Neural cell (in vitro differentiated cells): Measurements from ENCODE around the gene CTPS2. TPM values are rescaled to one million over a fixed set of nuclear protein-coding genes. Genes with fewer than 3 reads are reported as not detected.
"Not testable (repeated sequence)": the region's sequence is repeated elsewhere in the genome, so short reads cannot be mapped to it uniquely, and the experiment has no call there.

Experiments
- H2AFZ ChIP-seq: fragments of 200-600, 300-800 bp; sonication (generic), shearing (Covaris generic); 2 replicates; pipeline ENCODE4 v1.6.0; 2014; ENCODE audit warnings: low read depth, mild to moderate bottlenecking, antibody characterized with exemption, low read length, moderate library complexity
- H3F3A ChIP-seq: fragments of 200-600 bp; shearing (Covaris generic); 2 replicates; pipeline ENCODE4 v1.6.1; 2016; ENCODE audit warnings: mild to moderate bottlenecking, moderate library complexity, mixed read lengths, antibody characterized with exemption, low read length; ENCODE audit not compliant: insufficient read depth, poor library complexity, severe bottlenecking
- H3K27ac ChIP-seq: fragments of 200-600, 300-800 bp; sonication (generic), shearing (Covaris generic); 2 replicates; pipeline ENCODE4 v1.5.1; 2014; ENCODE audit warnings: mild to moderate bottlenecking, low read length, moderate library complexity
- H3K27me3 ChIP-seq: fragments of 300-800, 200-600 bp; sonication (generic), shearing (Covaris generic); 2 replicates; pipeline ENCODE4 v1.6.0; 2014; ENCODE audit warnings: mild to moderate bottlenecking, low read depth, low read length, moderate library complexity; ENCODE audit not compliant: insufficient read depth
- H3K36me3 ChIP-seq: fragments of 300-800, 200-600 bp; sonication (generic), shearing (Covaris generic); 2 replicates; pipeline ENCODE4 v1.5.1; 2014; ENCODE audit warnings: mild to moderate bottlenecking, antibody characterized with exemption, low read length, moderate library complexity; ENCODE audit not compliant: insufficient read depth
- H3K4me2 ChIP-seq: fragments of 300-800, 200-600 bp; sonication (generic), shearing (Covaris generic); 2 replicates; pipeline ENCODE4 v1.6.0; 2014; ENCODE audit warnings: mild to moderate bottlenecking, low read length
- H3K4me3 ChIP-seq: fragments of 300-800, 200-600 bp; sonication (generic), shearing (Covaris generic); 2 replicates; pipeline ENCODE4 v1.5.1; 2014; ENCODE audit warnings: mild to moderate bottlenecking, low read length, moderate library complexity
- H3K79me2 ChIP-seq: fragments of 200-600 bp; shearing (Covaris generic); replicated peaks from 2 replicates; pipeline ENCODE4 v1.6.0; 2014; ENCODE audit warnings: mild to moderate bottlenecking, low read length, moderate library complexity; ENCODE audit not compliant: insufficient read depth
- H3K9ac ChIP-seq: fragments of 300-800, 200-600 bp; sonication (generic), shearing (Covaris generic); 2 replicates; pipeline ENCODE4 v1.6.1; 2016; ENCODE audit warnings: mild to moderate bottlenecking, low read length, mixed read lengths
- H3K9me2 ChIP-seq: fragments of 200-600 bp; shearing (Covaris generic); 2 replicates; pipeline ENCODE4 v1.6.1; 2016; ENCODE audit warnings: mild to moderate bottlenecking, low read length, mixed read lengths; ENCODE audit not compliant: insufficient read depth
- H3K9me3 ChIP-seq: fragments of 200-600, 300-800 bp; sonication (generic), shearing (Covaris generic); 2 replicates; pipeline ENCODE4 v1.6.1; 2016; ENCODE audit warnings: mild to moderate bottlenecking, mixed run types, low read length, moderate library complexity, mixed read lengths
- H4K20me1 ChIP-seq: fragments of 200-600 bp; shearing (Covaris generic); 2 replicates; pipeline ENCODE4 v1.6.1; 2016; ENCODE audit warnings: mild to moderate bottlenecking, mixed run types; ENCODE audit not compliant: insufficient read depth
- EP300 ChIP-seq: fragments of 450-650 bp; conservative IDR thresholded peaks from 2 replicates; pipeline ENCODE4 v1.6.1; 2014; ENCODE audit warnings: antibody characterized with exemption, mild to moderate bottlenecking, moderate library complexity; ENCODE audit not compliant: poor library complexity, severe bottlenecking
- EZH2 ChIP-seq: fragments of 200-600, 300-800 bp; shearing (Covaris generic), sonication (generic); IDR thresholded peaks from 2 replicates; pipeline ENCODE4 v1.6.1; 2014; ENCODE audit warnings: antibody characterized with exemption, low read length, borderline replicate concordance, mild to moderate bottlenecking; ENCODE audit not compliant: insufficient read depth, poor library complexity, severe bottlenecking
- MXI1 ChIP-seq: fragments of 450-650 bp; conservative IDR thresholded peaks from 2 replicates; pipeline ENCODE4 v1.6.1; 2014; ENCODE audit warnings: antibody characterized with exemption, mild to moderate bottlenecking; ENCODE audit not compliant: poor library complexity, severe bottlenecking
- POLR2AphosphoS5 ChIP-seq: IDR thresholded peaks from 2 replicates; pipeline ENCODE4 v1.6.1; 2012
- RAD21 ChIP-seq: fragments of 450-650 bp; conservative IDR thresholded peaks from 2 replicates; pipeline ENCODE4 v1.6.1; 2014; ENCODE audit warnings: antibody characterized with exemption, mild to moderate bottlenecking, moderate library complexity
- SMC3 ChIP-seq: fragments of 450-650 bp; conservative IDR thresholded peaks from 2 replicates; pipeline ENCODE4 v1.6.1; 2014; ENCODE audit warnings: antibody characterized with exemption, mild to moderate bottlenecking, moderate library complexity; ENCODE audit not compliant: poor library complexity
- TAF1 ChIP-seq: IDR thresholded peaks from 2 replicates; pipeline ENCODE4 v1.6.1; 2012; ENCODE audit warnings: low read depth
- polyA plus RNA-seq: library from polyadenylated mRNA; depleted of rRNA; stranded (reverse); fragments of >200 nt; gene quantifications from 2 replicates; pipeline ENCODE4 v1.2.3, GENCODE V29; 2014
- TF ChIP-seq, protein P1 (sequence below): IDR thresholded peaks from 2 replicates; pipeline ENCODE4 v1.6.1; 2012; ENCODE audit warnings: borderline replicate concordance
- TF ChIP-seq, protein P2 (sequence below): fragments of 450-650 bp; IDR thresholded peaks from 2 replicates; pipeline ENCODE4 v1.5.1; 2014; ENCODE audit warnings: antibody characterized with exemption, mild to moderate bottlenecking, moderate library complexity; ENCODE audit not compliant: poor library complexity, severe bottlenecking

The CTPS2 gene
- polyA plus RNA-seq, 1 donor from 2014 or later = 17.1 TPM

DNA sequence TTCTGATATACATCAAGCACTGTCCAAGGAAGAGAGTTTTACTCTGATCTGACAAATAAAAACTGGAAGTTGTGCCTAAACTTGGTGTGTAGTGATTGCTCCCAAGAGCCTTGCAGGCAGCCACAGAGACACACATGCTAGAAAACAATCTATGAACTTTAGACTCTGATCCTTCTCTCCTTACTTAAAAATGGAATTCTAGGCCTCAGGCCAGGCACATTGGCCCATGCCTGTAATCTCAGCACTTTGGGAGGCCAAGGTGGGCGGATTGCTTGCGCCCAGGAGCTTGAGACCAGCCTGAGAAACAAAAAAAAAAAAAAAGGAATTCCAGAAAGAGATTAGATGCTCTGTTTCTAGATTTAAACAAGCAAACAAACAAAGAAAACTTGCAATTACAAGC lies 108.1 kb downstream of the CTPS2 start:
- H3K27ac ChIP-seq = no peak overlapping the region
- no peaks in the 10 kb centered on the region for H3K36me3 ChIP-seq
- no peaks in the 10 kb centered on the region for H3F3A ChIP-seq
- H3K9ac ChIP-seq = no peak overlapping the region
- H3K27me3 ChIP-seq = no peaks in the 10 kb centered on the region
- H3K9me3 ChIP-seq = no peaks in the 10 kb centered on the region
- H4K20me1 ChIP-seq = no peaks in the 10 kb centered on the region
- TF ChIP-seq SMC3 (no peak), MXI1 (no peak), RAD21 (no peak), POLR2AphosphoS5 (no peak)
- no peak overlapping the region for H3K4me3 ChIP-seq
- no peak overlapping the region for H2AFZ ChIP-seq
- H3K4me2 ChIP-seq = no peak overlapping the region
- no peaks in the 10 kb centered on the region for H3K79me2 ChIP-seq
- H3K9me2 ChIP-seq = no peaks in the 10 kb centered on the region

DNA sequence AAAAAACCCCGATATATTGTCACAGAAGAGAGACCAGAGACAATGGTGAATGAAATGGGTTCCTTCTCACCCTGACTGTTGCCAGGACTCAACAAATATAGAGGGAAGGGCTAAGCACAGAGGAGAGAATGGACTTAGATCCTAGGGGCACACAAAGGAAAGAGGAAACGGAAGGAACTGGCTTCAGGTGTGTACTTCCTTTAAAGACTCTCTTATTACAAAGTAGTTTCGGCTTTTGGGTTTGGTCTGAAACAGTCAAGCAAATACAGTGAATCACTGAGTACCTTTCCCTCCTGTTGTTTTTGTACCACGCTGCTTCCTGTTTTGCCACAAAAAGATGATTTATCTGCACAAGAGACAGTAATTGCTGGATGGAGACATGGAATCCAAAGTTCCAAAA lies 108.6 kb downstream of the CTPS2 start:
- Histone ChIP-seq H3K9me3 (no peaks in the 10 kb centered on the region), H3K4me3 (no peak overlapping the region), H3K79me2 (no peaks in the 10 kb centered on the region), H3K27ac (no peak overlapping the region), H3F3A (no peaks in the 10 kb centered on the region), H2AFZ (no peak overlapping the region), H3K27me3 (no peaks in the 10 kb centered on the region), H3K9me2 (no peaks in the 10 kb centered on the region), H3K4me2 (no peak overlapping the region), H3K9ac (no peak overlapping the region), H3K36me3 (no peaks in the 10 kb centered on the region), H4K20me1 (no peaks in the 10 kb centered on the region)
- TF ChIP-seq RAD21 (no peak), SMC3 (no peak), TAF1 (no peak), EZH2 (no peak), POLR2AphosphoS5 (no peak), EP300 (no peak), MXI1 (no peak)
- TF ChIP-seq, protein P1, sequence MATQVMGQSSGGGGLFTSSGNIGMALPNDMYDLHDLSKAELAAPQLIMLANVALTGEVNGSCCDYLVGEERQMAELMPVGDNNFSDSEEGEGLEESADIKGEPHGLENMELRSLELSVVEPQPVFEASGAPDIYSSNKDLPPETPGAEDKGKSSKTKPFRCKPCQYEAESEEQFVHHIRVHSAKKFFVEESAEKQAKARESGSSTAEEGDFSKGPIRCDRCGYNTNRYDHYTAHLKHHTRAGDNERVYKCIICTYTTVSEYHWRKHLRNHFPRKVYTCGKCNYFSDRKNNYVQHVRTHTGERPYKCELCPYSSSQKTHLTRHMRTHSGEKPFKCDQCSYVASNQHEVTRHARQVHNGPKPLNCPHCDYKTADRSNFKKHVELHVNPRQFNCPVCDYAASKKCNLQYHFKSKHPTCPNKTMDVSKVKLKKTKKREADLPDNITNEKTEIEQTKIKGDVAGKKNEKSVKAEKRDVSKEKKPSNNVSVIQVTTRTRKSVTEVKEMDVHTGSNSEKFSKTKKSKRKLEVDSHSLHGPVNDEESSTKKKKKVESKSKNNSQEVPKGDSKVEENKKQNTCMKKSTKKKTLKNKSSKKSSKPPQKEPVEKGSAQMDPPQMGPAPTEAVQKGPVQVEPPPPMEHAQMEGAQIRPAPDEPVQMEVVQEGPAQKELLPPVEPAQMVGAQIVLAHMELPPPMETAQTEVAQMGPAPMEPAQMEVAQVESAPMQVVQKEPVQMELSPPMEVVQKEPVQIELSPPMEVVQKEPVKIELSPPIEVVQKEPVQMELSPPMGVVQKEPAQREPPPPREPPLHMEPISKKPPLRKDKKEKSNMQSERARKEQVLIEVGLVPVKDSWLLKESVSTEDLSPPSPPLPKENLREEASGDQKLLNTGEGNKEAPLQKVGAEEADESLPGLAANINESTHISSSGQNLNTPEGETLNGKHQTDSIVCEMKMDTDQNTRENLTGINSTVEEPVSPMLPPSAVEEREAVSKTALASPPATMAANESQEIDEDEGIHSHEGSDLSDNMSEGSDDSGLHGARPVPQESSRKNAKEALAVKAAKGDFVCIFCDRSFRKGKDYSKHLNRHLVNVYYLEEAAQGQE = no peak
- TF ChIP-seq, protein P2, sequence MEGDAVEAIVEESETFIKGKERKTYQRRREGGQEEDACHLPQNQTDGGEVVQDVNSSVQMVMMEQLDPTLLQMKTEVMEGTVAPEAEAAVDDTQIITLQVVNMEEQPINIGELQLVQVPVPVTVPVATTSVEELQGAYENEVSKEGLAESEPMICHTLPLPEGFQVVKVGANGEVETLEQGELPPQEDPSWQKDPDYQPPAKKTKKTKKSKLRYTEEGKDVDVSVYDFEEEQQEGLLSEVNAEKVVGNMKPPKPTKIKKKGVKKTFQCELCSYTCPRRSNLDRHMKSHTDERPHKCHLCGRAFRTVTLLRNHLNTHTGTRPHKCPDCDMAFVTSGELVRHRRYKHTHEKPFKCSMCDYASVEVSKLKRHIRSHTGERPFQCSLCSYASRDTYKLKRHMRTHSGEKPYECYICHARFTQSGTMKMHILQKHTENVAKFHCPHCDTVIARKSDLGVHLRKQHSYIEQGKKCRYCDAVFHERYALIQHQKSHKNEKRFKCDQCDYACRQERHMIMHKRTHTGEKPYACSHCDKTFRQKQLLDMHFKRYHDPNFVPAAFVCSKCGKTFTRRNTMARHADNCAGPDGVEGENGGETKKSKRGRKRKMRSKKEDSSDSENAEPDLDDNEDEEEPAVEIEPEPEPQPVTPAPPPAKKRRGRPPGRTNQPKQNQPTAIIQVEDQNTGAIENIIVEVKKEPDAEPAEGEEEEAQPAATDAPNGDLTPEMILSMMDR = no peak

DNA sequence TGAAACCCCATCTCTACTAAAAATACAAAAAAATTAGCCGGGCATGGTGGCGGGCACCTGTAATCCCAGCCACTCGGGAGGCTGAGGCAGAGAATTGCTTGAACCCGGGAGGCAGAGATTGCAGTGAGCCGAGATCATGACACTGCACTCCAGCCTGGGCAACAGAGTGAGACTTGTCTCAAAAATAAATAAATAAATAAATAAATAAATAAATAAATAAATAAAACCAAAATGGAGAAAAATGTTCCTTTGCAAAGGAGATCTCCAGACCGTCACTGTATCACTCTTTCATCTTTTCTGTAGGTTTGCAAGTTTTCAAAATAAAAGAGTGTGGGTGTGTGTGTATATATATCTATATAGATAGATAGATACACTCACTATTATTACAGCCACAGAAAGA lies 109.2 kb downstream of the CTPS2 start:
- not testable (repeated sequence) for H2AFZ ChIP-seq, H3K9ac ChIP-seq, H3K36me3 ChIP-seq, H3F3A ChIP-seq, H3K4me3 ChIP-seq, H3K9me3 ChIP-seq, H3K9me2 ChIP-seq, H3K79me2 ChIP-seq, H4K20me1 ChIP-seq, H3K27me3 ChIP-seq, H3K4me2 ChIP-seq, H3K27ac ChIP-seq
